Fibroblast of gingiva (primary cell): ENCODE measurements around the gene IGF2BP3.

Source experiments
- DNase-seq: peaks from one replicate; pipeline ENCODE4 v3.0.0-alpha.2; 2011; ENCODE audit warnings: low read depth

The IGF2BP3 gene

GRCh38 chr7:23293500-23294073 is 176.7 kb downstream of the IGF2BP3 start:
- DNase-seq = no peak

DNA sequence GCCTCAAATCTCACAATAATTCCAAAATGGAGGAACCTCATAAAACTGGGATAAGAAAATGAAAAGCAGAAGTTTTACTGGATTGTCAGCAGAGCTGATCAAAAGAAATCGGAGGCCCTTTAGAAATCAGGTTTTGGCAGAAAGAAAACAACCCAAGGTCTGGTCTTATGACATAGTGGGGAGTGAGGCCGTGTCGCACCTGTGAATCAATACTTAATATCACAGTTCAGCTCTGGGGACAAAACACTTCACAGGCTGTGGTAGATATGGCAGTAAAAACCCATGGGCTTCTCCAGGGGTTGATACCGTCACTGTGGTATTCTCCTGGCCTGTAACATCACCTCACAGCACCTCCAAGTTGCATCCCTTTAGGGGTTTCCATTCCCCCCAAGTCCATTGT is 177.7 kb downstream of the IGF2BP3 start:
- DNase-seq = no peak

DNA sequence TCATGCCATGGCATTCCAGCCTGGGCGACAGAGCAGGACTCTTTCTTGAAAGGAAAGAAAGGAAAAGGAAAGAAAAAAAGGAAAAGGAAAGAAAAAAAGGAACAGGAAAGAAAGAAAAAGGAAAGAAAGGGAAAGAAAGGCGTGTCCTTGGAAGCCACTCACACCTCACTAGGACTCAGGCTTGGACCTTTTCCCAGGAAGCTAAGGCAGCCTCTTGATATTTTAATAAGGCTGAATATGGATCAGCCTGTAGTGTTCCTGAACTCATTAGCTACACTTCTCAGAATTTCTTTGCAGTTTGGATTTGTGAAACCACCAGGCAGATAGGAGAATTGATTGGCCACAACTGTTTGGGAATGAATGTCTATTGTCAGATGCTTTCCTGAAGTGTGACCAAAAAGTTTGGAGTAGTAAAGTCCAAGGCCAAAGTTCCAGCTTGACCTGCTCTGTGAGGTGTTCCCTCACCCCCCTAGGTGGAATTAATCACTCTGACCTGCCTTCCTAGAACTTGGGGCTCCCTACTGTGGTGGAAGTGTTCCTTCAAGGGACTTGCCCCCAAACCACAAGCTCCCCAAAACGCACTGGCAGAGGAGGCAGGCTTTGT is 178.2 kb downstream of the IGF2BP3 start:
- DNase-seq = no peak

GRCh38 chr7:23290993-23291392 is 179.3 kb downstream of the IGF2BP3 start:
- DNase-seq = no peak

GRCh38 chr7:23287612-23288011 is 182.7 kb downstream of the IGF2BP3 start:
- DNase-seq = no peak

DNA sequence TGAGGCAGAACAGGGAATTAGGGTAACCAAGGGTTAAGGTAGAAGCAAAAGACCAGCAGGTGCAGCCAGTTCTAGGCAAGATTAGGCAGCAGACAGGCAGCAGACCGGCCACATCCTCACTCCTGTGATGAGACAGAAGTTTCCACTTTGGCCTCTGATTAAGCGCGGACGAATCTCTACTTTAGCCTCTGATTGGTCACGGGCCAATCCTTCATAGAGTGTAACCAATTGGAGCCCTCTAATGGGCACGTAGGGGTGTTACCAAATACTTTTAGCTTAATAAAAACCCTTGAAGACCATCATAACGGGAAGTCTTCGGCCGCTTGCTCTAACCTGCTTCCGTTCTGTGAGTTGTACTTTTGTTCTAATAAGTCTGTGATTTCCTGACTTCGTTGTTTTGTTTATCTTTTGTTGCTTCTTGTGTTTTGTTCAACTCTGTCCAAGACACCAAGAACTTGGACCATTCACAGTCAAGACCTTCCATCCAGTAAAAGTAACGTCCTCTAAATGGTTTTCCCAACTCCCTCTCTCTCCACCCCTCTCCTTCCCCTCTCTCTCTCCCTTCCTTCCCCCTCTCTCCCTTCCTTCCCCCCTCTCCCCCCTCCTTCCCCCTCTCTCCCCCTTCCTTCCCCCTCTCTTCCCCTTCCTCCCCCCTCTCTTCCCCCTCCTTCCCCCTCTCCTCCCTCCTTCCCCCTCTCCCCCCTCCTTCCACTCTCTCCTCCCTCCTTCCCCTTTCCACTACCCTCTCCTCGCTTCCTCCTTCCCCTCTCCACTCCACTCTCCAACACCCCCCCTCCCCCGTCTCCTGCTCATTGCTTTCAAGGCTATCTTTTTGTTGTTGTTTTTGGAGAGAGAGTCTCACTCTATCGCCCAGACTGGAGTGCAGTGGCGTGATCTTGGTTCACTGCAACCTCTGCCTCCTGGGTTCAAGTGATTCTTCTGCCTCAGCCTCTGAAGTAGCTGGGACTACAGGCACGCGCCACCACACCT is 184.3 kb downstream of the IGF2BP3 start:
- DNase-seq = no peak

DNA sequence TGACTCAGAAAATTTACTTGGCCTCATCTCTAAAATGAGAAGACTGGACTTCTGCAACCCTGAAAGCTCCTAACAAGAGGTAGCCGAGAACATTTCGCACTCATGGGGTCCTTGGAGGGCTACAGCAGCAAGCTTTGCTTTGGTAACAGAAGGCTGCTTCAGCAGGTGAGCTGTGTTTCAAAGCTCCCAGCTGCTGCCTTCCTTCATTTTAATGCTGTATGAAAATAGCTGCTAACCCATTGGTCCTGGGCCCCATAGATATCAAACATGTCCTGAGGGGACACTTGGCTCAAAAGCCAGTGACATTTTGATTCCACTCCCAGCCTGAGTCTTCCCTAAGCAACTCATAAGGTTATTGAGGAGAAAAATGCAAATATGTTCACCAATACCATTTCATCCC is 185.4 kb downstream of the IGF2BP3 start:
- no peak for DNase-seq

DNA sequence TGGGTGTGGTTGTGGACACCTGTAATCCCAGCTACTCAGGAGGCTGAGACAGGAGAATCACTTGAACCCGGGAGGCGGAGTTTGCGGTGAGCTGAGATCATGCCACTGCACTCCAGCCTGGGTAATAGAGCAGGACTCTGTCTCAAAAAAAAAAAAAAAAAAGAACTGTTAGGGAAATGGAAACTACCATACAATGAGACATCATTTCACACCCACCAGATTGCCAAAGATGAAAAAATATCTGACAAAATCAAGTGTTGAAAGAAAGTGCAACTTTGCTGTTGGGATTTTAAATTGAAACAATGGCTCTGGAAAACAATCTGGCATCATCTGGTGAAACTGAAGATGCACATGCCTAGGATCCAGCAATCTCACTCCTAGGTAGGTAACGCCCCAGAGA is 187.2 kb downstream of the IGF2BP3 start:
- DNase-seq = no peak

DNA sequence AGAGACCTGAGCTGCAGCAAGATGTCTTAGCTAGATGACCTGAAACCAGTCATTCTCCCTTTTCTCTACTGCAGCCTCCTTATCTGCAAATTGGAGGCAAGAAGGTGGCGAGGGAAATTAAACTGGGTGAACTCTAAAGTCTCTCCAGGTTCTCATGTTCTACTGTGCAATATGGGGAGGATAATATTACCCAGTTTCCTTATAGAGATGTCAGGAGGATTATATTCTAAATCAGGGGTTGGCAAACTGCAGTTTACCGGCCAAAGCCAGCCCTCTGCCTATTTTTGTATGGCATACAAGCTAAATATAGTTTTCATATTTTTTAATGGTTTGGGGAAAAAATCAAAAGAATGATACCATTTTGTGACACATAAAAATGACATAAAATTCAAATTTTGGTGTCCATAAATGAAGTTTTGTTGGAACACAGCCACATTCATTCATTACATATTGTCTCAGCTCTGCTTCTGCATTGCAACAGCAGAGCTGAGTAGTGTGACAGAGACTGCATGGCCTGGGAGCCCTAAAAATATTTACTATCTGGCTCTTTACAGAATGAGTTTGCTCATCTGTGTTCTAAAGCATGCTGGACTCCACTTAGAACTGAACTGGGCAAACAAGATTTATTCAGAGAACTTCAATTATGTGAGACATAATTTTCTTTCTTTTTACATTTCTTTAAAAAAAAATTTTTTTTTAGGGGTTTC is 190.3 kb downstream of the IGF2BP3 start:
- no peak for DNase-seq

DNA sequence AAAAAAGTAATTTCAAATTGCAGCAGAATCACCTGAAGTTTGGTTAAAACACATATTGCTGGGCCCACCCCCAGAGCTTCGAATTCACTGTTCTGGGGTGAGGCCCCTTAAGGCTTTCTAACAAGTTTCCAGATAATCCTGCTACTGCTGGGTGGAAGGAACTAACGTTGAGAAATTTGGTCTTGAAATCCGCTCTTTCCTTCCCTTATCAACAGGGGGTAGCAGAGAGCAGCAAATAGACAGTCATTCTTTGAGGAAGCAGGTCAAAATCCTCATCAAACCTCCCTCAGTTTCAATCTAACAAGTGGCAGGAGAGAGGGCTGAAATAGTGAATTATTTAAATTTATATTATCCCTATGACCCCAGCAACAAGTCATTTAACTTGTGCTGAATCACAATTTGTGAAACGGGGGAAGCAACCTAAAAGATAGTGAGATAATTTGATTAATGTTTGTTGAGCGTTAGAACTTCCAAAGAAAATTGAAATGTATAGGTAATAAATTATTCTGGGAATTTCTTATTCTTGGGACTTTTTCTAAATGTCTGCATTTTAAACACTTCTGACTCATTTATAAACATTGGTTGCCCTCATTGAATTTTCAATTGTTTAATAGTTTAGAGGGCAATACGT is 192.8 kb downstream of the IGF2BP3 start:
- peak; percentile 59 for DNase-seq

DNA sequence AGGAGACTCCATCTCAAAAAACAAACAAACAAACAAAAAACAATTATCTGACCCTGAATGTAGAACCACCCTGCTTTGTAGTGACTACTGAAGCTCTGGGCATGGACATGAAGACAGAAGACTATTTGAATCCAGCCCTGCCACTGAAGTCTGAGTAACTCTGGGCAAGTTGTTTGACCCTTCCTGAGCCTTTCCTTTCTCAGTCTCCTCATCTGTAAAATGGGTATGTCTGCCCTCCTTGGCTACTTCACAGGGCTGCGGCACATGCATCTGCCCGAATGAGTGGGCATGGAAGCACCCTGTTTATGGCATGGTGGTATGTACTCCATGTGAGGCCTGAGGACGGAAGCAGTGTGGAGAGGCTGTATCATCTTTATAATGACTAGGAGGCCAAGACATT is 193.3 kb downstream of the IGF2BP3 start:
- DNase-seq = no peak

DNA sequence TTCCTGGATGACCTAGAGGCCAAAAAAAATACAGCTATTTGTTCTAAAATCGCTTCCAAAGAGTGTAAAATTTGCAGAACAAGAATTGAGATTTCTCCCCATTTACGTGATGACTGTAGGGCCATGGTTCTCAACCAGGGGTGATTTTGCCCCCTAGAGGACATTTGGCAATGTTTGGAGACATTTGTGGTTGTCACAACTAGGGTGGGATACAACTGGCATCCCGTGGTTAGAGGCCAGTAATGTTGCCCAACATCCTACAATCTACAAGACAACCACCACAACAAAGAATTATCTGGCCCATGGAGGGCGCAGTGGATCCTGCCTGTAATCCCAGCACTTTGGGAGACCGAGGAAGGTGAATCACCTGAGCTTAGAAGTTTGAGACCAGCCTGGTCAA is 193.9 kb downstream of the IGF2BP3 start:
- no peak for DNase-seq

DNA sequence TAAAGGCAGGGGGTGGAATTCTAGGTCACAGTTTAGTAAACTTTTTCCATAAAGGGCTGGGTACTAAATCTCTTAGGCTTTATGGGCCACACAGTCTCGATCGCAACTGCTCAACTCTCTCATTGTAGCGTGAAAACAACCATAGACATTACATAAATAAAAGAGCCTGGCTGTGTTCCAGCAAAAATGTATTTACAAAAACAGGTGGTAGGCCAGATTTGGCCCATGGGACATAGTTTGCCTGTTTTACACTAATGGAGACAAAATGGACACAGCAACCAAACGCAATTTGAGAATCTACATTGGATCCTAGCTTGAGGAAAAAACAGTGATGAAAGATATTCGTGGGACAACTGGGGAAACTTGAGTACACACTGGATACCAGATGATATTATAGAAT is 194.4 kb downstream of the IGF2BP3 start:
- DNase-seq = no peak

GRCh38 chr7:23273141-23273599 is 197.1 kb downstream of the IGF2BP3 start:
- peak; percentile 40 for DNase-seq

DNA sequence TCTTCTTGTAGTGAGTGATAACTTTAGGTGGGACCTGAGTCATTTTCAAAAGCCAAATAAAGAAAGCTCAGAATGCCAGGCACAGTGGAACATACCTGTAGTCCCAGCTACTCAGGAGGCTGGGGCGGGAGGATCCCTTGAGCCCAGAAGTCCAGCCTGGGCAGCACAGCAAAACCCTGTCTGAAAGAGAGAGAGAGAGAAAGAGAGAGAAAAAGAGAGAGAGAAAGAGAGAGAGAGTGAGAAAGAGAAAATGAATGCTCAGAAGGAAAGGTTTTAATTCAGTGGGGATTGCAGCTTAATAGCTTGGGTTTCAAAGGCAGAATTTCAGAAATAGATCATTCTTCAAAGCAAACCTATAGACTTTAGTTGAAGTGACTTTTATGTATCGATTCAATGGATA is 198.0 kb downstream of the IGF2BP3 start:
- no peak for DNase-seq

GRCh38 chr7:23268746-23269145 is 201.5 kb downstream of the IGF2BP3 start:
- DNase-seq = no peak

- DNase-seq = no peak
Measured at GRCh38 chr7:23268167-23268566, 202.1 kb downstream of the IGF2BP3 start.

DNA sequence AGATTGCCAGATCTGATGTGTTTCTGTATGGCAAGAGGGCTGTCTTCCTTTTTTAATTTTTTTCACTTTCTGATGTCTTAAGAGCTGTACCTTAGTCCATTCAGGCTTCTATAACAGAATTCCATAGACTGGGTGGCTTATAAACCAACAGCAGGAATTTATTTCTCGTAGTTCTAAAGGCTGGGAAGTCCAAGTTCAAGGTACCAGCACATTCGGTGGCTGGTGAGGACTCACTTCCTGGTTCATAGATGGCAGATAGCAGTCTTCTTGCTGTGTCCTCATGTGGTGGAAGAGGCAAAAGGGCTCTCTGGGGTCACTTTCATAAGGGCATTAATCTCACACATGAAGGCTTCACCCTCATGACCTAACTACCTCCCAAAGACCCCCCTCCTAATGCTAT is 202.9 kb downstream of the IGF2BP3 start:
- no peak for DNase-seq

- no peak for DNase-seq
Measured at GRCh38 chr7:23266918-23267317, 203.4 kb downstream of the IGF2BP3 start.

- no peak for DNase-seq
Measured at GRCh38 chr7:23264916-23265458, 205.3 kb downstream of the IGF2BP3 start.

DNA sequence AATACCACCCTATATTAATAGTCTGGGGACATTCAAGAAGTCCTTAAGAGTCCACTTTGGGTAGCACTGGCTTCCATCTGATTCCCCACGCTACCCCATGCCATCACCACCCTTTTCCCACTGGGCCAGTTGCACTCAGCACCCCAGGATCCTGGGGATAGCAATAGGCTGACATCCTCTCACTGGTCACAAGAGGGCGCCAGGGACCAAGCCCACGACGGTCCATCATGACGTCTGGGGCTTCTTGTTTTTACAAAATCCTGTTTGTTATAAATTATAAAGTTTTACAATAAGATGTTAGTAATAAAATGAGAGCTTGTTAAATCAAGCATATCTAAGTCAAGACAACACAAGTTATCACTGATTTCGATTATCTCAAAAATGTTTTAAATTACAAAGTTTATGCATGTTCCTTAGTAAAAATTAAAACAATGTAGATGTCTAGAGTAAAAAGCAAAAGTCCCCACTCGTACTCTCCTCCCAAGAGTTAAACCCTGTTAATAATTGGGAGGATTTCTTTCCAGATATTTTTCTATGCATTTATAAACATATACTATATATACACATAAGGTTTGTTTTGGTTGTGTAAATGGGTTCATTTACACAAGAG is 208.3 kb downstream of the IGF2BP3 start:
- DNase-seq = peak; percentile 57
